ENCODE data around the gene NEU4.
"Not testable (repeated sequence)": the region's sequence is repeated elsewhere in the genome, so short reads cannot be mapped to it uniquely, and the experiment has no call there.

NEU4 gene

GRCh38 chr2:241780939-241781569, 27.9 kb upstream of the NEU4 start:
- no peaks in the 10 kb centered on the region for H3K36me3 ChIP-seq (ENCODE audit: insufficient read depth, low read length)
- no peak overlapping the region for H3K27ac ChIP-seq
- H3K9me3 ChIP-seq (ENCODE audit: low read depth, low read length), result no peaks in the 10 kb centered on the region
- no peak overlapping the region for H3K9ac ChIP-seq (ENCODE audit: insufficient read length)
- H3K4me3 ChIP-seq, result no peak overlapping the region
- no peak for DNase-seq (ENCODE audit: low read depth, low spot score)
- no peak for TF ChIP-seq FOXP2 (optimal IDR thresholded peaks at IDR 0.05; ENCODE audit: control extremely low read depth, extremely low read length, insufficient read depth)
- TF ChIP-seq POLR2AphosphoS5 (IDR thresholded peaks at IDR 0.05; ENCODE audit: borderline replicate concordance, low read depth, low read length), result no peak
- TF ChIP-seq EZH2 (IDR thresholded peaks at IDR 0.05), result no peak

GRCh38 chr2:241782053-241782452, 26.9 kb upstream of the NEU4 start:
- DNase-seq (ENCODE audit: low read depth, low spot score); H3K36me3 ChIP-seq (ENCODE audit: insufficient read depth, low read length); H3K9me3 ChIP-seq (ENCODE audit: low read depth, low read length); H3K27ac ChIP-seq; H3K9ac ChIP-seq (ENCODE audit: insufficient read length); H3K4me3 ChIP-seq: not testable (repeated sequence)

DNA sequence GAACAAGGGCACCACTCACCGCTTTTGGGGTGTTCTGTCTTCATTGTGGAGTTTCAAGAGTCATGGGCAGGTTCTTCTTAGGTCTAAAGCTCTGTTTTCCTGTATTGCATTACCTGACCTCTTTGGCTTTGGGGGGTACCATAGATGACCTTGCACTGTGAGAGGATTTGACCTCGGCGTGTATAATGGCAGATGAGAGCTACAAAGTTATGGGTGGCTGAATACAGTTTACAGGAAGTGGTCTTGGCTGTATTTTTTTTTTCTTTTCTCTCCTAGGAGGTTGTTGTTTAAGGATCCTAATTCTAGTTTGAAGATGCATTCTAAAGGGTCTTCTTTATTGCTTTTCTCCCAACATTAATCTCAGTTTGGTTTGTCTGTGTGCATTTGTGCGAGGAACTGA, 20.9 kb upstream of the NEU4 start:
- H3K9ac ChIP-seq (ENCODE audit: insufficient read length), result no peak overlapping the region
- no peaks in the 10 kb centered on the region for H3K36me3 ChIP-seq (ENCODE audit: insufficient read depth, low read length)
- H3K4me3 ChIP-seq, result no peak overlapping the region
- no peak overlapping the region for H3K27ac ChIP-seq
- no peaks in the 10 kb centered on the region for H3K9me3 ChIP-seq (ENCODE audit: low read depth, low read length)
- TF ChIP-seq EZH2 (IDR thresholded peaks at IDR 0.05), result no peak
- no peak for TF ChIP-seq POLR2AphosphoS5 (IDR thresholded peaks at IDR 0.05; ENCODE audit: borderline replicate concordance, low read depth, low read length)
- no peak for TF ChIP-seq FOXP2 (optimal IDR thresholded peaks at IDR 0.05; ENCODE audit: control extremely low read depth, extremely low read length, insufficient read depth)
- no peak for DNase-seq (ENCODE audit: low read depth, low spot score)

DNA sequence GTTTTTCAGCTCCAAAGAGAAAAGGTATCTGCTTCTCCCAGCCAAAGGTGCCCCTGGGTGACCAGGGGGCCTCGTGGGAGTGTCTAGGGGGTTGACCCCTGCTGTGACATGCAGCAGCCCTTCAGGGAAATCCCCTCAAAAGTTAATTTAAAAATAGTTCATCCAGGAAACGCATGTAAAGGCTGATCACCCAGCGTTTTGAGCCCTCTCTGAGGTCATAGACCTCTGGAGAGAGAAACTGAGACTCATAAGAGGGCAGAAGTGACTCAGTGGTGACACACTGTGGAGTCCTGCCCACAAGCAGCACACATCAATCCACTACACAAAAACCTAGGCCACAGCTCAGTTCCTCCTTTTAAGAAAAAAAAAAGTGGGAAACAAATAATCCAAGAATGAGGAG, 20.4 kb upstream of the NEU4 start:
- H3K36me3 ChIP-seq (ENCODE audit: insufficient read depth, low read length), result no peaks in the 10 kb centered on the region
- no peak for DNase-seq (ENCODE audit: low read depth, low spot score)
- H3K9ac ChIP-seq (ENCODE audit: insufficient read length), result no peak overlapping the region
- no peaks in the 10 kb centered on the region for H3K9me3 ChIP-seq (ENCODE audit: low read depth, low read length)
- no peak overlapping the region for H3K4me3 ChIP-seq
- TF ChIP-seq FOXP2 (optimal IDR thresholded peaks at IDR 0.05; ENCODE audit: control extremely low read depth, extremely low read length, insufficient read depth) (no peak), EZH2 (IDR thresholded peaks at IDR 0.05) (no peak), POLR2AphosphoS5 (IDR thresholded peaks at IDR 0.05; ENCODE audit: borderline replicate concordance, low read depth, low read length) (no peak)
- no peak overlapping the region for H3K27ac ChIP-seq

DNA sequence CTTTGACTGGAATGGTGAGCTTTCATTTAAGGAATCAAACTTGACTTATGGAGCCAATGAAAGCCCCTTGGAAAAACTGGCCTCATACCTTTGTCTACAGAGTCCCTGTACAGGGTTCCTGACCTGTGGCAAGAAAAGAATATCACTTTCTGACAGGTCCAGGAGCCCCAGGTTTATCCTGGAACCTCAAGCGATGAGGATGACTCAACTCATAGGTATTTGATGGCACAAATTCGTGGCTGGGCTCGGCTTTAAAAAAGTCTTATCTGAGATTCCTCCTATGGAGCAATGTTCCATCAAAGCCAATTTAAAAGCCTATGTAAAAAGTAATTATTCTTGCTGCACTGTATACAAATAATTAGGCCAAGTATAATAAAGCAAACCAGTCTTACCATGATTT, 17.6 kb upstream of the NEU4 start:
- H3K4me3 ChIP-seq; H3K9me3 ChIP-seq (ENCODE audit: low read depth, low read length); H3K9ac ChIP-seq (ENCODE audit: insufficient read length); H3K36me3 ChIP-seq (ENCODE audit: insufficient read depth, low read length); DNase-seq (ENCODE audit: low read depth, low spot score); H3K27ac ChIP-seq: not testable (repeated sequence)

DNA sequence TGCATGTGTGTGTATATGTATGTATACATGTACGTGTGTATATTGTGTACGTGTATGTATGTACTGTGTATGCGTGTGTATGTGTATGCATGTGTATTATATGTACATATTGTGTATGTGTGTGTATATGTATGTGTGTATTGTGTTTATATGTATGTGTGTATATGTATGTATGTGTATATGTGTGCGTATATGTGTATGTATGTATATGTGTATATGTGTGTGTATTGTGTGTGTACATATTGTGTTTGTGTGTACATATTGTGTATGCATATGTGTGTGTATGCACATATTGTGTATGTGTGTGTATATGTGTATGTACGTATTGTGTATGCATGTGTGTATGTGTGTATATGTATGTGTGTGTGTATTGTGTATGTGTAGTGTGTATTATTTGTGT, 15.6 kb upstream of the NEU4 start:
- Histone ChIP-seq H3K9ac (ENCODE audit: insufficient read length) (no peak overlapping the region), H3K36me3 (ENCODE audit: insufficient read depth, low read length) (no peaks in the 10 kb centered on the region), H3K4me3 (no peak overlapping the region), H3K9me3 (ENCODE audit: low read depth, low read length) (no peaks in the 10 kb centered on the region), H3K27ac (no peak overlapping the region)
- no peak for DNase-seq (ENCODE audit: low read depth, low spot score)
- TF ChIP-seq EZH2 (IDR thresholded peaks at IDR 0.05), result no peak
- no peak for TF ChIP-seq FOXP2 (optimal IDR thresholded peaks at IDR 0.05; ENCODE audit: control extremely low read depth, extremely low read length, insufficient read depth)
- TF ChIP-seq POLR2AphosphoS5 (IDR thresholded peaks at IDR 0.05; ENCODE audit: borderline replicate concordance, low read depth, low read length), result no peak

DNA sequence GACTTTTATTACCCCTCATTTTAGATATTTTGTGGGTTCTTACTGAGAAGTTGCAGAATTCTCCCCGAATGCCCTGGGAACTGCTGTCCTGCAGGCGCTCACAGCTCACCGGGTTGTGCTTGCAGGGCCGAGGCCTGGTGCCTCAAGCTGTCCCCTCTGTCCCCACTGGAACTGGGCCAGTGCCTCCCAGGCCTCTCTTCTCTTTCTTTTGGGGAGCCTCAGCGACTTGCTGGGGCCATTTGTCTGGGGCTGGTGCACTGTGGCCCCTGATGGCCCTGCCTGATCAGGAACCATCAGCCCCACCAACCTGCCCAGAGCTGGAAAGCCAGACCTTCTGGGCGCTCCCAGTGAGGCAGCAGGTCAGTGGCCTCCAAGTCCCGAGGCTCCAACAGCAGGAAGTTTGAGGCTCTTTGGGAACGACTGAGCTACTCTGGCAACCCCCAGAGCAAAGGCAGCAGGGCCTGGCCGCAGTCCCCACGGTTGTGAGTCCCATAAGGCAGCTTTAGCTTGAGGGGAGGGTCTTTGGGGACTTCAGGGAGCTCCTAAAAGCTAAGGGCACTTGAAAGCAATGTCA, 14.7 kb upstream of the NEU4 start:
- H3K9ac ChIP-seq (ENCODE audit: insufficient read length), result no peak overlapping the region
- no peak overlapping the region for H3K27ac ChIP-seq
- TF ChIP-seq FOXP2 (optimal IDR thresholded peaks at IDR 0.05; ENCODE audit: control extremely low read depth, extremely low read length, insufficient read depth) (no peak), POLR2AphosphoS5 (IDR thresholded peaks at IDR 0.05; ENCODE audit: borderline replicate concordance, low read depth, low read length) (no peak), EZH2 (IDR thresholded peaks at IDR 0.05) (no peak)
- no peak overlapping the region for H3K4me3 ChIP-seq
- no peaks in the 10 kb centered on the region for H3K36me3 ChIP-seq (ENCODE audit: insufficient read depth, low read length)
- no peak for DNase-seq (ENCODE audit: low read depth, low spot score)
- no peaks in the 10 kb centered on the region for H3K9me3 ChIP-seq (ENCODE audit: low read depth, low read length)

DNA sequence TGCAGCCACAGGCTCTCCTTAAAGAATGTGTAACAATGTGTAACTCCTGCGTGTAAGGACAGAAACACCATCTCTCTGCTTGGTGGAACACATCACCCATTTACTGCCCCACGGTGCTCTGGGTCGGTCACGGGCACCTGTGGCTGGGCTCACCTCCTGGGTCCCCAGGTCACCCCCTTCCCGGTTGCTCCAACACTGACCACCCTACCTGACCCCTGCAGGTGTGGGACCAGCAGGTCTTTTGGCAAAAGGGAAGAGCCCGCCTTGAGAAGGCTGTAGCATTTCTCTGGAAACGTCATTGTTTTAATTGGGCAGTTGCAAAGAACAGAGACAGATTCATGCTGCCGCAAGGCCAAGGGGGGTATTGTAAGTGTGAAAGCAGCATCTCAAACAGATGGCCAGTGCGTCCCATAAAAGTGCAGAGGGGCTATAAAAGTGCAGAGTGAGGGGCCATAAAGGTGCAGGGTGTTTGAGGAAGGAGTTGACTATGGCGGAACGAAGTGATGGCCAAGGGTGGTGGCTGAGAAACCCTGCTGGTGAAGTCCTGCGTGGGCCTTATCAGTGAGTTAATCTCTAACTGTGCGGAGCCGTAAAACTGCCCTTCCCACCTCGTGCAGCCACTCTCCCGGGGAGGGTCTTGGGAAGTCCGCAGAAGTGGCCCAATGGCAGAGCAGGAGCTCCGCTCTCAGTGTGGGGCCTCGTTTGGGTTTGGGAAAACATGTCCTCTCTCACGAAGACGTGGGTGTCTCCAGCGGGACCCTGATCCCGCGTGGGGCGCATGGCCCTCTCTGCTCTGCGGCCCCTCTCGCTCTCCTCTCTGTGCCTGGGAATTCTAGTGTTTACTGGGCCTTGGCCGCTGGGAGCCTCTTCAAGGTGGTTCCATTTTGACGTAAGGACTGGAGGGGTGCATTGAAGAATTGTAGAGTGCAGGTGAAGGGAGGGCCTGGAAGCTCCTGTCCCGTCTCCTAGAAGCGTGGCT, 13.7 kb upstream of the NEU4 start:
- H3K9me3 ChIP-seq (ENCODE audit: low read depth, low read length), result no peaks in the 10 kb centered on the region
- H3K4me3 ChIP-seq, result no peak overlapping the region
- no peak overlapping the region for H3K27ac ChIP-seq
- H3K36me3 ChIP-seq (ENCODE audit: insufficient read depth, low read length), result no peaks in the 10 kb centered on the region
- no peak for DNase-seq (ENCODE audit: low read depth, low spot score)
- H3K9ac ChIP-seq (ENCODE audit: insufficient read length), result no peak overlapping the region
- TF ChIP-seq POLR2AphosphoS5 (IDR thresholded peaks at IDR 0.05; ENCODE audit: borderline replicate concordance, low read depth, low read length) (no peak), EZH2 (IDR thresholded peaks at IDR 0.05) (no peak), FOXP2 (optimal IDR thresholded peaks at IDR 0.05; ENCODE audit: control extremely low read depth, extremely low read length, insufficient read depth) (no peak)

Measured in SK-N-MC (cell line).